ENCODE results near the gene EPN2.
A peak's percentile ranks its signal among the peaks of the same experiment; 100 is the strongest.

The EPN2 gene

GRCh38 chr17:19374136-19374535 lies 137.0 kb downstream of the EPN2 start:
- Mint-ChIP-seq H3K27ac (no peak overlapping the region), H3K27me3 (ENCODE audit: low read depth) (no peaks in the 10 kb centered on the region), H3K9me3 (no peaks in the 10 kb centered on the region), H3K36me3 (ENCODE audit: low read depth) (peaks cover 5% of the 10 kb centered on the region), H3K4me1 (ENCODE audit: low read depth) (peaks cover 44% of the 10 kb centered on the region), H3K4me3 (no peak overlapping the region)

GRCh38 chr17:19375732-19376131 lies 138.6 kb downstream of the EPN2 start:
- peak overlapping the region; percentile 33 for H3K4me3 Mint-ChIP-seq

GRCh38 chr17:19376811-19377210 lies 139.6 kb downstream of the EPN2 start:
- Mint-ChIP-seq H3K9me3 (no peaks in the 10 kb centered on the region), H3K4me3 (peak overlapping the region; percentile 98), H3K27ac (peak overlapping the region; percentile 100), H3K4me1 (ENCODE audit: low read depth) (peaks cover 24% of the 10 kb centered on the region), H3K36me3 (ENCODE audit: low read depth) (peaks cover 17% of the 10 kb centered on the region), H3K27me3 (ENCODE audit: low read depth) (no peaks in the 10 kb centered on the region)

More at GRCh38 chr17:19375732-19376131, 138.6 kb downstream of the EPN2 start:
- Mint-ChIP-seq H3K27me3 (ENCODE audit: low read depth) (no peaks in the 10 kb centered on the region), H3K9me3 (no peaks in the 10 kb centered on the region), H3K4me1 (ENCODE audit: low read depth) (peaks cover 35% of the 10 kb centered on the region), H3K36me3 (ENCODE audit: low read depth) (peaks cover 11% of the 10 kb centered on the region), H3K27ac (no peak overlapping the region)

- Mint-ChIP-seq H3K4me1 (ENCODE audit: low read depth) (peaks cover 18% of the 10 kb centered on the region), H3K36me3 (ENCODE audit: low read depth) (peaks cover 17% of the 10 kb centered on the region), H3K27ac (peak overlapping the region; percentile 100), H3K27me3 (ENCODE audit: low read depth) (no peaks in the 10 kb centered on the region), H3K4me3 (peak overlapping the region; percentile 98), H3K9me3 (no peaks in the 10 kb centered on the region)
Observed at GRCh38 chr17:19377602-19378415, 140.6 kb downstream of the EPN2 start.

- Mint-ChIP-seq H3K4me3 (peak within 1 kb of the TSS; percentile 98), H3K27ac (peak within 1 kb of the TSS; percentile 100), H3K9me3 (no peaks in the 10 kb centered on the region), H3K36me3 (ENCODE audit: low read depth) (peaks cover 22% of the 10 kb centered on the region), H3K27me3 (ENCODE audit: low read depth) (no peaks in the 10 kb centered on the region), H3K4me1 (ENCODE audit: low read depth) (peaks cover 18% of the 10 kb centered on the region)
Observed at GRCh38 chr17:19378416-19379360, 141.5 kb downstream of the EPN2 start, which contains the start of gene MAPK7. MAPK7 (plus strand) TSS chr17:19378498; CDS start chr17:19378901, 403 bp downstream.

GRCh38 chr17:19379361-19380065 lies 142.3 kb downstream of the EPN2 start:
- Mint-ChIP-seq H3K36me3 (ENCODE audit: low read depth) (peaks cover 28% of the 10 kb centered on the region), H3K4me1 (ENCODE audit: low read depth) (peaks cover 16% of the 10 kb centered on the region), H3K4me3 (peak overlapping the region; percentile 98), H3K9me3 (no peaks in the 10 kb centered on the region), H3K27me3 (ENCODE audit: low read depth) (no peaks in the 10 kb centered on the region), H3K27ac (peak overlapping the region; percentile 49)

- Mint-ChIP-seq H3K9me3 (no peaks in the 10 kb centered on the region), H3K36me3 (ENCODE audit: low read depth) (peaks cover 26% of the 10 kb centered on the region), H3K4me1 (ENCODE audit: low read depth) (peaks cover 16% of the 10 kb centered on the region), H3K27me3 (ENCODE audit: low read depth) (no peaks in the 10 kb centered on the region), H3K27ac (no peak overlapping the region), H3K4me3 (no peak overlapping the region)
Observed at GRCh38 chr17:19380481-19381301, 143.5 kb downstream of the EPN2 start.

- Mint-ChIP-seq H3K36me3 (ENCODE audit: low read depth) (peaks cover 26% of the 10 kb centered on the region), H3K27ac (no peak overlapping the region), H3K27me3 (ENCODE audit: low read depth) (no peaks in the 10 kb centered on the region), H3K4me3 (no peak overlapping the region), H3K4me1 (ENCODE audit: low read depth) (peaks cover 14% of the 10 kb centered on the region), H3K9me3 (no peaks in the 10 kb centered on the region)
Observed at GRCh38 chr17:19381361-19381740, 144.2 kb downstream of the EPN2 start.

GRCh38 chr17:19381741-19382444 lies 144.7 kb downstream of the EPN2 start:
- H3K4me3 Mint-ChIP-seq, result no peak overlapping the region
- H3K36me3 Mint-ChIP-seq (ENCODE audit: low read depth), result peaks cover 26% of the 10 kb centered on the region
- H3K27me3 Mint-ChIP-seq (ENCODE audit: low read depth), result no peaks in the 10 kb centered on the region
- no peak overlapping the region for H3K27ac Mint-ChIP-seq
- no peaks in the 10 kb centered on the region for H3K9me3 Mint-ChIP-seq
- H3K4me1 Mint-ChIP-seq (ENCODE audit: low read depth), result peaks cover 12% of the 10 kb centered on the region

- Mint-ChIP-seq H3K27me3 (ENCODE audit: low read depth) (peaks cover under 1% of the 10 kb centered on the region), H3K36me3 (ENCODE audit: low read depth) (peaks cover 26% of the 10 kb centered on the region), H3K9me3 (no peaks in the 10 kb centered on the region), H3K27ac (no peak overlapping the region), H3K4me1 (ENCODE audit: low read depth) (peaks cover 8% of the 10 kb centered on the region), H3K4me3 (no peak overlapping the region)
Observed at GRCh38 chr17:19382531-19383444, 145.6 kb downstream of the EPN2 start.

GRCh38 chr17:19383681-19384470 lies 146.7 kb downstream of the EPN2 start:
- no peak overlapping the region for H3K4me3 Mint-ChIP-seq
- H3K9me3 Mint-ChIP-seq, result no peaks in the 10 kb centered on the region
- peaks cover 26% of the 10 kb centered on the region for H3K36me3 Mint-ChIP-seq (ENCODE audit: low read depth)
- no peak overlapping the region for H3K27ac Mint-ChIP-seq
- peaks cover 8% of the 10 kb centered on the region for H3K4me1 Mint-ChIP-seq (ENCODE audit: low read depth)
- peaks cover 11% of the 10 kb centered on the region for H3K27me3 Mint-ChIP-seq (ENCODE audit: low read depth)

Data from T-helper 1 cell treated with Interleukin-12 subunit alpha and Interleukin-12 subunit beta and Interleukin-4 antibody, amounts not matched to agents 30 μg/mL and 1 μg/mL, for 36 hours (primary cell).